Cortex of kidney (tissue), 1 donor: Measurements from ENCODE around the gene ZGLP1.
"Not testable (repeated sequence)": the region's sequence is repeated elsewhere in the genome, so short reads cannot be mapped to it uniquely, and the experiment has no call there.

Experiments used
- DNase-seq: peaks from one replicate; lab custom pipeline; 2025; lab: John Stamatoyannopoulos, UW

The ZGLP1 gene

DNA sequence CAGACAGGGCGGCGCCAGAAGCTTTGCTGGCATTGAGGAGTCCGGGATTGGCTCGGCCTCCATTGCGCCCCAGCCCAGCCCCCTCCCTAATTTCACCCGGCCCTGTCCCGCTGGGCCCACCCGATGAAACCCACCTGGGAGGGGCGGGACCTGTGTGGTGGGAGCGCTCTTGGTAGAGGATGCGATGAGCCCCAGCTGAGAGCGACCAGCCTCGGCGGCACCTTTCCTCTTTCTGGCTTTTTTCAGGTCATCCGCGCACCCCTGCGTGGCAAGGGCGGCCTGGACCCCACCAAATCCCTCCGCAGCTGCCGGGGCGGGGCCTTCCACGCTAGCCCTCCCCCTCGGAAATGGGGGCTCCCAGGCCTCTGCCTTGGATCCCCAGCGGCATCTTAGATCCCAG, at the start of gene ZGLP1:
Gene ZGLP1 (minus strand): TSS at position 393 of the 400 bp plus-strand sequence.
- no peak for DNase-seq

DNA sequence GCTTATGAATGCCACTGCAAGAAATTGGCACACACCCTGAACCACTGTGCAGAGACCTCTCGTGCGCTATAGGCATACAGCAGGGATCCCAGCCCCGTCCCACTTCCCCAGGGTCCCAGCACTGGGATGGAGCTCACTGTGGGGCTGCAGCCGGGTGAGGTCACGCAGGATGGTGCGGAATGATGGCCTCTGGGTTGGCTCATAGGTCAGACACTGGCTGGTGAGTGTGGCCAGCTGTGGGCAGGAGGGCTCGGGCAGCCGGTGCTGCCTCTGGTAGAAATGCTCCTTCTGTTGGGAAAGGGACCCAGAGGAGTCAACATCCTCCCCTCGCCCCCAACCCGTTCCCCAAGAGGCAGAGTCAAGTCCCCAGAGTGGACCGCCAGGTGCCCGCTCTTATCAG, 46.8 kb upstream of the ZGLP1 start:
- DNase-seq = no peak

- no peak for DNase-seq
Observed at GRCh38 chr19:10353793-10354391, 44.3 kb upstream of the ZGLP1 start.

DNA sequence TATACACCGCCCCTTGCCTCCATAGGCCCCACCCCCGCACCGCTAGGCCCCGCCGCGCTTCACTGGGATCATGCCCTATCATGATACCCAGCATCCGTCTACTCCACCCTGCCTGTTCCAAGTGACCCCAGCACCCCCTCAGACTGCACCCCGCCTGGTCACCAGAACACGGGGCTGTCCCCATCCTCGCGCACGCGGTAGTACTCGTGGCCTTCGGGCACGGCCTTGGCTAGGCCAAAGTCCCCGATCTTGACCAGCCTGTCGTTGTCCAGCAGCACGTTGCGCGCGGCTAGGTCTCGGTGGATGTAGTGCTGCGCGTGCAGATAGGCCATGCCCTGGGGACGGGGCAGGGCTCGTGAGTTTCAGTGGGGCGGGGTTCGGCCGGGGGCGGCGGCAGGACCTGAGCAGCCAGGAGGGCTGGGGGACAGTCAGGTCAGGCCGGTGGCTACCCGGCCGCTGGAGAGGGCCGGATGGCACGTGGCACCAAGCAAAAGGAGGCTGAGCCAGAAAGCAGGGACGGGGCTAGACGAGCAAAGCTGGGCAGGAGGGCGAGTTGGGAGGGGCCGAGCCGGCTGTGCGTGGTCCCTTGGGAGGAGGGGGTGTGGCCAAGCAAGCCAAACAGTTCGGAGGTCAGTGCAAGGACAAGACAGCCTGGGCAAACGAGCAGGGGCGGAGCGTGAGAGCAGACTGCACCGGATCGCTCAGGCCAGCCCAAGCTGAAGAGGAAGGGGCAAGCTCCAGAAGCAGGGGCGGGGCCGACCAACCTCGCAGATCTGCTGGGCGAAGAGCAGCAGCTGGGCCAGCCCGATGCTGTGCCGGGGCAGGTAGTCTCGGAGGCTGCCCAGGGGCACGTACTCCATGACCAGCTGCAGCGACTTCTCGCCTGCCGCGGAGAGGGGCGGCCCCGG, 43.4 kb upstream of the ZGLP1 start:
- peak; percentile 50 for DNase-seq

DNA sequence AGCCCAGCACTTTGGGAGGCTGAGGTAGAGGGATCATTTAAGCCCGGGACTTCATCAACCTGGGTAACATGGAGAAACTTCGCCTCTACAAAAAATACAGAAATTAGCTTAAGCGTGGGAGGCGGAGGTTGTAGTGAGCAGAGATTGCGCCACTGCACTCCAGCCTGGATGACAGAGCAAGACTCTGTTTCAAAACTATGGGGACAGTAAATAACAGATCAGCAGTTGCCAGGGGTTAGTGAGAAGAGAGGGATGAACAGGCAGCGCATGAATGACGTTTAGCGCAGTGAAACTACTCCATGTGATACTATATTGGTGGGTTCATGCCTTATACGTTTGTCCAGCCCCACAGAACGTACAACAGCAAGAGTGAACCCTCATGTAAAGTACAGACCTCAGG, 36.9 kb upstream of the ZGLP1 start:
- DNase-seq = no peak

DNA sequence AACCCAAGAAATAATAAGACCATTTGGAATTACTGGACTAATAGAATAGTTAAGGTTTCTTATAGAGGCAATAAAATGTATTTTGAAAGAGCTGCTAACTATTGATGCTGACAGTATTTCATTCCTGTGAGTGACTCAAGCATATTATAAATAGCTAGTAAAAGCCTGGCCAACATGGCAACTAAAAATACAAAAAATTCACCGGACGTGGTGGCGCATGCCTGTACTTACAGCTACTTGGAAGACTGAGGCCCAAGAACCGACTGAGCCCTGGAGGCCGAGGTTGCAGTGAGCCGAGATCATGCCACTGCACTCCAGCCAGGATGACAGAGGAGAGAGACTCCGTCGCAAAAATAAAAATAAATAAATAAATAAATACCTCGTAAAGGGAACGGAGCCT, 35.2 kb upstream of the ZGLP1 start:
- DNase-seq = no peak

GRCh38 chr19:10343495-10343894, 33.9 kb upstream of the ZGLP1 start:
- no peak for DNase-seq

DNA sequence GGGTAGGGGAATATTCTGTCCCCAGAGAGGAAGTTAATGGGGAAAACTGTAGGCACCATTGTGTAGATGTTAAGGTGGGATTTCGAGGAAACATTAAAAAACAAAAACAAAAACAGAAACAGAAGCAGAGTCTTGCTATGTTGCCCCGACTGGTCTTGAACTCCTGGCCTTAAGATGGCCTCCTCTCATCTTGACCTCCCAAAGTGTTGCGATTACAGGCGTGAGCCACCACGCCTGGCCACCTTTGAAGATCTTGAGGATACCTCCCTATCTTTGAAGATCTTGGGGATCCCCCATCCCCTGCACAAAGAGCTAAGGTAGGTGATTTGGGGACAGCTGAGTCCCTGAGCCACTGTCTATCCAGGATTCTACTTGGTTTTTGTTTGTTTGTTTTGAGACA, 30.4 kb upstream of the ZGLP1 start:
- DNase-seq = no peak

DNA sequence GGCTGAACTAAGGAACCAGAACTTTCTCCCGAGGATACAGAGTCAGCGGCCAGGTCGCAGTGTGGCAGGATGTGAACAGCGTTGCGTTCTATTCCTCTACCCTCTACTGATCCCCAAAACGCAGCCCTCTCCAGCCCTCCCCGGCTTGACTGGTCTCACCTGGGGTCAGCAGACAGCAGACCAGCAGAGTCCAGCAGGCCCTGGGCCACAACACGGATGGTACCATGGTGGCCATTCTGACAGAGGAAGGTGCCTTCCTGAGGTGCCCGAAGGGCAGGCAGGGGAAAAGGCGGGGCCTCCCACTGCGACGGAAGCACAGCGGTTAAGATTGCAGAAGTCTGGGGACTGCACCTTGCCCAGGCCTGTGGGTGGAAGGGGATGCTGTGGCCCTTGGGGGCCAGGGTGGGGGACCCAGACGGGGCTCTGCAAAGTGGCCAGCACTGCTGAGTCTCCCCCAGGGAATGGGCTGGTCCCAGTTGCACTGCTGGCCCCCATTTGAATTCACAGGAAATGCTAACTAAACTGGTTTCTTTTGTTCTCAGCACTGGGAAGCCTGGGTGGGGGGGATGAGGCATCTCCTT, 29.9 kb upstream of the ZGLP1 start, which contains the start of gene ICAM3:
Gene ICAM3 (minus strand): TSS at position 245 of the 581 bp plus-strand sequence. CDS start 10 bp downstream, at position 235.
- no peak for DNase-seq

DNA sequence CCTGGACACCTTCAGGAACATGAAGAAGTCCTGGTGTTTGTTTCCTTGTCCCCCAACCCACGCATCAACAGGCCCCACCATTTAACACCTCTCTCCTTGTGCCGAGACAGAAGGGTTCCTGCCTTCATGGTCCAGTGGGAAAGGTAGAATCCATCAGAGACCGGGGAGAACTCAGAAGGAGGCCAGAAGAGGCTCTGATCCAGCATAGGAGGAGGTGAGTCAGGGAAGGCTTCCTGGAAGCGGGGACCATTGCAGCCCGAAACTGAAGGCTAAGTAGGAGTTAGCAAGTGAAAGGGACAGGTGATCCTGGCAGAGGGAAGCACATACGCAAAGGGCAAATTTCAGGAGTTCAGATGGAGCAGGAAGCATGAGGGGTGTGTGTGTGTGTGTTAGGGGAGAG, 29.3 kb upstream of the ZGLP1 start:
- DNase-seq = no peak

- DNase-seq = not testable (repeated sequence)
Observed at GRCh38 chr19:10336725-10337124, 27.1 kb upstream of the ZGLP1 start.

- DNase-seq = no peak
Observed at GRCh38 chr19:10335352-10335985, 25.9 kb upstream of the ZGLP1 start.

DNA sequence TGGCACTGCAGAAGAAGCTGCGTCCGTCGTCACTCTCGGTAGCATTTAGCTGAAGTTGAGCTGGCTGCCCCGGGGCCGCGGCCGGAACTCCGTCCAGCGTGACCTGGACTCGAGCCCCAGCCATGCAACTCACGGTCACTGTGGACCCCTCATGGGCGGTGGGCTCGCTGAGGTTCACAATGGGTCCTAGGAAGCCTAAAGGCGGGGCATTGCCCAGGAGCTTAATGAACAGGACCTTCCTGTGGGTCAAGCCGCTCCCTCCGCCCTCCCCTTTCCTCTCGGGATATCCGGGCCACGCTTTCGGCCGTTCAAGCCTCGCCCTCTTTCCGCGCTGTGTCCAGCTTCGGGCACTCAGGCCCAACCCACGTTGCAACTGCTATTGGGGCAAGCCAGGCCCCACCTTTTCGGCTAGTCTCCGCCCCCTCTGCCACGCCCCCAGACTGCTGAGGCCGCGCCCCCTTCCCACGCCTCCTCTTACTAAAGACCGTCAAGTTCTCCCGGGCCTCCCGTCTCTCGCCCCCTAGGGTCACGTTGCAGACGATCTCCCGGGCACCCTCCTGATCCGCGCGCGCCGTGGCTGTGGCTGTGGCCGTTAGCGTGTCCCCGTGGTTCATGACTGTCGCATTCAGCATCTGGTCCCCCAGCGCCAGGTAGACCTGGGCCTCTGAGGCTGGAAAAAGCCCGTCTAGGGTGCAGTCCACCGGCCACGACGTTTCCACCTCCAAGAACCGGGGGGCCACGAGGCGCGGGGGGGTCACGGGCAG, 25.2 kb upstream of the ZGLP1 start:
- DNase-seq = peak; percentile 29

DNA sequence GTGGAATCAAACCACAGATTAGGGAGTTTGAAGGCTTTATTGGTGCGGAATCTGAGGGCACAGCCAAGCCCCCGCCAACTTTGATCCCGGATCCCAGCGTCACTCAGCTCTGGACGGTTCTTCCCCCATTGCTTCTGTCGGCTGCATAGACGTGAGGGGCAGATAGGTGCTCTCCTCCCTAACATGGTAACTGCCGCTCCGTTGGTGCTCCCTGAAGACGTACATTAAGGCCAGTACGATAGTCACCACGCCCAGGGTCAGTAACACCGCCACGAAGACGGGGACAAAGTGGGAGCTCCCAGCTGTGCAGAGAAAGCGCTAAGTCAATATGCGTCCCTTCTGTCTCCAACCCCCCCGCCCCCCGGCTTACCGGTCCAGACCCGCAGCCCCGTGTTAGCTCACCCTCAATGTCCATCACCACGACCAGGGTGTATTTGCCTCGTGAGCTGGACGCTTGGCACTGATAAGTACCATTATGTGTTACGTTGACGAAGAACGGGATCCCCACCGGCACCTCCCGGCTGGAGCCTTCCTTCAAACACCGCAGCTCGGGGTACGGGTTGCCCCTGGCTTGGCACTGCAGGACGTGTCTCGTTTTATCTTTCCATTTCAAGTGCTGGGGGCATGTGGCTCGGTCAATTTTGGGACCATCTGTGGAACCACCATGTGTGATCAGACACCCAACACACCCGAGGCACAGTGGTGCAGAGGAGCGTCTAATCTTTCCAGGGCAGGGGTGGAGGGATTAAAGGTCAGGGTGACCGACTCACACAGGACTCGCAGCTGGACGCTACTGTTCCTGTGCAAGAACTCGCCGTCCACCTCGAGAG, 24.4 kb upstream of the ZGLP1 start:
- no peak for DNase-seq

DNA sequence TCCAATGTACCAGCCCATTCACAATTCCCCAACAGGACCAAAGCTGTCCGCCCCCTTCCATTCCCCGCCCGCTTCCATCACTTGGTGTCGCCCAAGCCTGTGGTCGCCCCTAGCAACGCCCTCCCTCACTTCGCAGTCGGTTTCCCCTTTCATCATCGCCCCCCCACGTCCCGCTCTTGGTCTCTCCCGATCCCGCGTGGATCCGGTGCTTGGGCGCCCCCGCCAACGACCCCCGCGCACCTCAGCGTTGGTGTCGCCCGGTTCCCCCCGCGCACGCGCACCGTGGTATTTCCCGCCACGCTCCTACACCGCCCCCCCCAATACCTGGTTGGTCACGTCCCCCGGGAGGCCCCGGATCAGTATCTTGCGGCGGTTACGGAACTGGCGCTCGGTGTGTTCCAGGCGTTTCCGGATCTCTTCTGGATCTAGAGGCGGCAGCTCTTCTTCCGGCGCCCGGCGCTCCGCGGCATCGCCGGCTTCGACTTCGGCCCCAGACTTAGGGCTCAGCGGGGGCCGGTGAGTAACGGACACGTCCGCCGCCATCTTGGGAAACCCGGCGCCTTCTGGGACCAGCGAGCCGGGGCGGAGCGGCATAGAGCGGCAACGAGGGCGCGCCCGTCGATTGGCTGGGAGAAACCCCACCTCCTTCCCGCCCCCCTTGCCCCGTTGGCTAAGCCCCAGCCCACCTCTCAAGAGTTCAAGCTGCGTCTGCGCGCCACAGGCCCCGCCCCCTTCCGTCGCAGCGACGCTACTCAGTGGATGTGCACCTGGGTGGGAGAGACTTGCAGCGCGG, 23.5 kb upstream of the ZGLP1 start, which contains the start of gene RAVER1:
Gene RAVER1 (minus strand): TSS at position 565 of the 793 bp plus-strand sequence. CDS start 22 bp downstream, at position 543.
- DNase-seq = peak; percentile 56

- no peak for DNase-seq
Observed at GRCh38 chr19:10332158-10332964, 22.7 kb upstream of the ZGLP1 start.

DNA sequence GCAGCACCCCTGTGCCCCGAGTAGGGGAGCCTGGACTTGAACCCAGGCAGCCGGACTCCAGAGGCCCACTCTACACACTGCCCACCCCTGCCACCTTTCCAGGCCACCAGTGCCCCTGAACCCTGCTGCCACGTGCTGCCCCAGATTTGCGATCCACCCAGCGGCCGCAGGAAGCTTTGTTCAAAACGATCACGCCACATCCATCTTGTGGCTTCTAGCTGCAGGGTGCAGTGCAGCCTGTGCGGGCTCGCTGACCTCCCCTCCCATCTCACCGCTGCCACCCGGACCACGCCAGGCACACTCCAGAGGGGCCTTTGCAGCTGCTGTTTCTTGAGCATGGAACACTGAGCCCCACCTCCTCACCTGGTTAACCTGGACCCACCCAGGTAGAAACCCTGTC, 19.9 kb upstream of the ZGLP1 start:
- no peak for DNase-seq

DNA sequence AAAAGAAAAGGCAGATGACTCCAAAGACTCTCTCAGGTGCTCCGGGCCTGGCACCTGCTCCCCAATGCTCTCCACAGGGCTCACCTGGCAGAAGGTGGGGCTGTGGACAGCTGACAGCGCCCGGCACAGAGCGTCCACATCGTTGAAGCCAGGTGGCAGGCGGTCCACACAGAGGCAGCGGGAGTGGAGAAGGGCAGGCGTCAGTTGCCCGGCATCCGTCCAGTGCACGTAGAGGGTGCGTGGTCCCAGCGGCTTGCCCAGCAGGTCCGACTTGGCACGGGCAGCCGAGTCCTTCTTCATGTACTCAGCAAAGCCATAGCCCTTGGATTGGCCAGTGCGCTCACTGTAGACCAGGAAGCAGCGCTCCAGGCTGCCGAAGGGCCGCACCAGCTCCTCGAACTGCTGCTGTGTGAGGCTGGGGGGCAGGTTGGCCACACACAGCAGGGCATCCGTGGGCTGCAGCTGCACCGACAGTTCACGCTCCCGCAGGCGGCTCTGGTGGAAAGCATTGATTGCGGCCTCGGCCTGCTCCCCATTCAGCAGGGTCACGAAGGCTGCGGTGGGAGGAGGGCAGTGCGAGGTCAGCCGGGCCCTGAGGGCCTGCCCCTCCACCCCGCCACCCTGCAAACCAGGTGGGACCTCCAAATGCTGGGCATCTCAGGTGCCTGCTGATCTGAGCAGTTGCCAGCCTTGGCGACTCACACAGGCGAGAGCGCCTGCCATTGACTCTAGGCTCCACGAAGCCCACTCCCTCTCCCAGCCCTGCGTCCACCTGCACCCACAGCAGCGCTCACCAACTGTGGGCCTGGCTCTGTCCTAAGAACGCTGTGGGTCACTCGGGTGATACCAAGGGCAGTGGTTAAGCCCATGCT, 19.2 kb upstream of the ZGLP1 start:
- DNase-seq = no peak
